Activated B cell treated with CpG ODN at 0.5 μM for 24 hours (primary cell): ENCODE results near the gene NFASC. TPM values are rescaled to one million over a fixed set of nuclear protein-coding genes. Genes with fewer than 3 reads are reported as not detected.

Experiments used
- ATAC-seq: fragments of 200-7000 bp; cut with Tn5 transposase; one replicate; pipeline ENCODE4 v1.10.0; 2021; ENCODE audit warnings: low read depth, mild to moderate bottlenecking, moderate library complexity
- CTCF ChIA-PET: fragments of 350-600 bp; sonication (Branson Sonifier 250); formaldehyde crosslinking; loops from one replicate; lab custom pipeline; 2021; ENCODE audit warnings: antibody characterized with exemption; lab: Charles Lee
- POLR2A ChIA-PET: fragments of 350-600 bp; sonication (Branson Sonifier 250); formaldehyde crosslinking; loops from one replicate; lab custom pipeline; 2021; ENCODE audit warnings: antibody characterized with exemption; lab: Charles Lee
- DNase-seq: peaks from one replicate; pipeline ENCODE4 v3.0.0; 2022
- H3K27ac Mint-ChIP-seq: one replicate; pipeline ENCODE4 v1.8.0; 2020; ENCODE audit warnings: mixed read lengths
- H3K27me3 Mint-ChIP-seq: one replicate; pipeline ENCODE4 v1.8.0; 2021; ENCODE audit warnings: mixed read lengths
- H3K36me3 Mint-ChIP-seq: one replicate; pipeline ENCODE4 v1.8.0; 2021; ENCODE audit warnings: low read depth, mixed read lengths
- H3K4me1 Mint-ChIP-seq: one replicate; pipeline ENCODE4 v1.8.0; 2021; ENCODE audit warnings: mixed read lengths
- H3K4me3 Mint-ChIP-seq: one replicate; pipeline ENCODE4 v1.8.0; 2020; ENCODE audit warnings: mild to moderate bottlenecking, mixed read lengths
- H3K9me3 Mint-ChIP-seq: one replicate; pipeline ENCODE4 v1.8.0; 2020; ENCODE audit warnings: mixed read lengths
- intact Hi-C: fragments of 100-400 bp; cut with micrococcal nuclease; formaldehyde crosslinking; loops from one replicate; pipeline ENCODE4 v1.15.1; 2024
- total RNA-seq: library from RNA; stranded (reverse); gene quantifications from 2 replicates; pipeline ENCODE4 v1.2.3, GENCODE V29; 2022
- TF ChIP-seq, protein P1 (sequence below): fragments of 200-600 bp; IDR thresholded peaks from one replicate; pipeline ENCODE4 v1.8.0; 2022; ENCODE audit warnings: antibody characterized with exemption, mild to moderate bottlenecking

NFASC gene
- total RNA-seq, 1 donor from 2014 or later, result 0.07 TPM

- no peak overlapping the region for H3K27ac Mint-ChIP-seq
- no peaks in the 10 kb centered on the region for H3K4me1 Mint-ChIP-seq
- H3K27me3 Mint-ChIP-seq, result peaks cover 3% of the 10 kb centered on the region
- POLR2A ChIA-PET, result interaction anchor here (0.6 kb wide), 1 partner anchor 163 kb away, joined by 3 read pairs; no protein-coding TSS in a partner anchor
- ATAC-seq (no peak), DNase-seq (no peak)
- no peaks in the 10 kb centered on the region for H3K9me3 Mint-ChIP-seq
- CTCF ChIA-PET, result no interaction called here
- TF ChIP-seq, protein P1, sequence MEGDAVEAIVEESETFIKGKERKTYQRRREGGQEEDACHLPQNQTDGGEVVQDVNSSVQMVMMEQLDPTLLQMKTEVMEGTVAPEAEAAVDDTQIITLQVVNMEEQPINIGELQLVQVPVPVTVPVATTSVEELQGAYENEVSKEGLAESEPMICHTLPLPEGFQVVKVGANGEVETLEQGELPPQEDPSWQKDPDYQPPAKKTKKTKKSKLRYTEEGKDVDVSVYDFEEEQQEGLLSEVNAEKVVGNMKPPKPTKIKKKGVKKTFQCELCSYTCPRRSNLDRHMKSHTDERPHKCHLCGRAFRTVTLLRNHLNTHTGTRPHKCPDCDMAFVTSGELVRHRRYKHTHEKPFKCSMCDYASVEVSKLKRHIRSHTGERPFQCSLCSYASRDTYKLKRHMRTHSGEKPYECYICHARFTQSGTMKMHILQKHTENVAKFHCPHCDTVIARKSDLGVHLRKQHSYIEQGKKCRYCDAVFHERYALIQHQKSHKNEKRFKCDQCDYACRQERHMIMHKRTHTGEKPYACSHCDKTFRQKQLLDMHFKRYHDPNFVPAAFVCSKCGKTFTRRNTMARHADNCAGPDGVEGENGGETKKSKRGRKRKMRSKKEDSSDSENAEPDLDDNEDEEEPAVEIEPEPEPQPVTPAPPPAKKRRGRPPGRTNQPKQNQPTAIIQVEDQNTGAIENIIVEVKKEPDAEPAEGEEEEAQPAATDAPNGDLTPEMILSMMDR, result no peak
- no peaks in the 10 kb centered on the region for H3K36me3 Mint-ChIP-seq
- intact Hi-C loops, result no loop called here
- no peak overlapping the region for H3K4me3 Mint-ChIP-seq
Measured at GRCh38 chr1:205001162-205001561, 130.5 kb downstream of the NFASC start.

GRCh38 chr1:205002705-205003104, 132.0 kb downstream of the NFASC start:
- intact Hi-C loops, result no loop called here
- ChIA-PET POLR2A (no interaction called here), CTCF (no interaction called here)
- Mint-ChIP-seq H3K9me3 (no peaks in the 10 kb centered on the region), H3K4me1 (no peaks in the 10 kb centered on the region), H3K36me3 (no peaks in the 10 kb centered on the region), H3K4me3 (no peak overlapping the region), H3K27me3 (peaks cover 10% of the 10 kb centered on the region), H3K27ac (no peak overlapping the region)
- ATAC-seq (no peak), DNase-seq (no peak)
- TF ChIP-seq, protein P1, result no peak

- Mint-ChIP-seq H3K4me1 (no peaks in the 10 kb centered on the region), H3K27me3 (peaks cover 10% of the 10 kb centered on the region), H3K27ac (no peak overlapping the region), H3K4me3 (no peak overlapping the region), H3K36me3 (no peaks in the 10 kb centered on the region), H3K9me3 (no peaks in the 10 kb centered on the region)
- POLR2A ChIA-PET, result no interaction called here
- CTCF ChIA-PET, result no interaction called here
- no peak for ATAC-seq
- DNase-seq, result no peak
- intact Hi-C loops, result no loop called here
- TF ChIP-seq, protein P1, result no peak
Measured at GRCh38 chr1:205003358-205004131, 132.9 kb downstream of the NFASC start.

- intact Hi-C loops, result no loop called here
- ChIA-PET CTCF (no interaction called here), POLR2A (no interaction called here)
- DNase-seq (no peak), ATAC-seq (no peak)
- Mint-ChIP-seq H3K27me3 (peaks cover 10% of the 10 kb centered on the region), H3K27ac (no peak overlapping the region), H3K9me3 (no peaks in the 10 kb centered on the region), H3K4me1 (no peaks in the 10 kb centered on the region), H3K36me3 (no peaks in the 10 kb centered on the region), H3K4me3 (no peak overlapping the region)
- TF ChIP-seq, protein P1, result no peak
Measured at GRCh38 chr1:205004351-205004750, 133.7 kb downstream of the NFASC start.

GRCh38 chr1:205008896-205009295, 138.2 kb downstream of the NFASC start:
- H3K4me1 Mint-ChIP-seq, result no peaks in the 10 kb centered on the region
- intact Hi-C loops, result no loop called here
- TF ChIP-seq, protein P1, result no peak
- no peaks in the 10 kb centered on the region for H3K9me3 Mint-ChIP-seq
- no peak for ATAC-seq
- ChIA-PET CTCF (no interaction called here), POLR2A (no interaction called here)
- H3K27me3 Mint-ChIP-seq, result peaks cover 10% of the 10 kb centered on the region
- no peak for DNase-seq
- no peaks in the 10 kb centered on the region for H3K36me3 Mint-ChIP-seq
- no peak overlapping the region for H3K4me3 Mint-ChIP-seq
- no peak overlapping the region for H3K27ac Mint-ChIP-seq
